ENCODE results near the gene SLC38A11.

SLC38A11 gene

DNA sequence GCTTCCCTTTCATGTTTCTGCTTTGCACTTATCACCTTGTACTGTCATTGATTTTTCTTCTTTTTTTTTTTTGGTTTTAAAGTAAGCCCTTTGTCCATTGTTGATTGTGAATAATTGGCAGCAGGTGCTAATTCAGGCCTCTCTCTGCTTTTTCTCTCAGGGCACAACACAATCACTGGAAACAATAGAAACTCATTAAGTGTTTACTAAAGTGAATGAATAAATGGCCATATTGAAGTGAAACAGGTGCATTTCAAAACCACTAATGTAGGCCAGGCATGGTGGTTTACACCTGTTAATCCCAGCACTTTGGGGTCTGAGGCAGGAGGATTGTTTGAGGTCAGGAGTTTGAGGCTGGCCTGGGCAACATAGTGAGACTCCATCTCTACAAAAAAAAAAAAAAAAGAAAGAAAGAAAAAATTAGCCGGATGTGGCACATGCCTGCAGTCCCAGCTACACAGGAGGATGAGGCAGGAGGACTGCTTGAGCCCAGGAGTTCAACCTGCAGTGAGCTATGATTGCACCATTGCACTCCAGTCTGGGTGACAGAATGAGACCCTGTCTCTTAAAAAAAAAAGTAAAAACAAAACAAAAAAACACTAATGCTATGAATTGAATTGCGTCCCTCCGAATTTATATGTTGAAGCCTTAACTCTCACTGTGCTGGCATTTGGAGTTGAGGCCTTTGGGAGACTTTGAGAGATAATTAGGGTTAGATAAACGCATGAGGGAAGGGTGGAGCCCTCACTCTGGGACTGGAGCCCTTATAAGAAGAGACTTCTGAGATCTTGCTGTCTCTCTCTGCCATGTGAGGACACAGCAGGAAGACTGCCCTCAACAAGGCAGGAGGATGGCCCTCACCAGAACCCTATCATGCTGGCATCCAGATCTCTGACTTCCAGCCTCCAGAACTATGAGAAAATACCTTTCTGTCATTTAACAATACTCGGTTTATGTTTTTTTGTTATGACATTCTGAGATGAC is 19.9 kb downstream of the SLC38A11 start:
- Histone ChIP-seq H3K36me3 (ENCODE audit: control insufficient read depth, insufficient read depth, low read length) (no peaks in the 10 kb centered on the region), H3K9me3 (ENCODE audit: control insufficient read depth, insufficient read depth, low read length) (no peaks in the 10 kb centered on the region), H3K4me3 (ENCODE audit: low read depth, low read length) (no peak overlapping the region), H3K4me1 (ENCODE audit: control insufficient read depth, insufficient read depth, low read length) (peaks cover 4% of the 10 kb centered on the region; the same call in 1 of the 2 replicates), H3K27ac (ENCODE audit: low read depth, low read length) (no peak overlapping the region), H3K27me3 (ENCODE audit: control insufficient read depth, insufficient read depth, low read length) (no peaks in the 10 kb centered on the region), H3K9ac (ENCODE audit: low read depth, low read length) (no peak overlapping the region)

DNA sequence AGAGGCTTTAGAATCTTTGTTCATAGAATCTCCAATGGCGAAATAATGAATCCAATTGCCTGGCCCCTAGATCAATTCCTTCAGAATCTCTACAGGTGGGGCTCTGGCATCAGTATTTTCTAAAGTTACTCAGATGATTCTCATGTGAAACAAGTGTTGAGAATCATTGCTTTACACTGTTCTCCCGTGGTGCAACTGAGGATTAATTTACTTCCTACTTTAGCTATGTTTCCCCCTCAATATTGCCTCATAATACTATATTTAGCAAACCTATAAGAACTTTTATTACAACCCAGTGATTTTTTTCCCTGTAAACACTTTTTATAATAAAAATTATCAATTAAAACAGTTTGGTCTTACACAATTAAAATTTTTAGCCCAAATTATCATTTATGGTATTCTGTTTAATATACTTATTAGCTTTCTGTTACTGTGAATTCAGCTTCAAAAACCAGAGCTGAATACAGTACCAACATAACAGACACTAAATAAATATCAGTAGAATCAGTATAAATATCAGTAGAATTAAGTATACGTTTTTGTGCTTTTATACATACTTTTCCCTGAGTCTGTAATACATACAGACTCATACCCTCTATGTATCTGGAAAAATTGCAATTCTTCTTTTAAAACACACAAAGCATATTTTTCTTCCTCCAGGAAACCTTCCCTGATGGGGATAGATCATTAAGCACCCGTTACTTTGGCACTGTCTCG is 20.8 kb downstream of the SLC38A11 start:
- H3K9me3 ChIP-seq (ENCODE audit: control insufficient read depth, insufficient read depth, low read length), result no peaks in the 10 kb centered on the region
- peaks cover 4% of the 10 kb centered on the region; the same call in 1 of the 2 replicates for H3K4me1 ChIP-seq (ENCODE audit: control insufficient read depth, insufficient read depth, low read length)
- no peak overlapping the region for H3K9ac ChIP-seq (ENCODE audit: low read depth, low read length)
- no peak overlapping the region for H3K4me3 ChIP-seq (ENCODE audit: low read depth, low read length)
- H3K27me3 ChIP-seq (ENCODE audit: control insufficient read depth, insufficient read depth, low read length), result no peaks in the 10 kb centered on the region
- no peaks in the 10 kb centered on the region for H3K36me3 ChIP-seq (ENCODE audit: control insufficient read depth, insufficient read depth, low read length)
- H3K27ac ChIP-seq (ENCODE audit: low read depth, low read length), result no peak overlapping the region

DNA sequence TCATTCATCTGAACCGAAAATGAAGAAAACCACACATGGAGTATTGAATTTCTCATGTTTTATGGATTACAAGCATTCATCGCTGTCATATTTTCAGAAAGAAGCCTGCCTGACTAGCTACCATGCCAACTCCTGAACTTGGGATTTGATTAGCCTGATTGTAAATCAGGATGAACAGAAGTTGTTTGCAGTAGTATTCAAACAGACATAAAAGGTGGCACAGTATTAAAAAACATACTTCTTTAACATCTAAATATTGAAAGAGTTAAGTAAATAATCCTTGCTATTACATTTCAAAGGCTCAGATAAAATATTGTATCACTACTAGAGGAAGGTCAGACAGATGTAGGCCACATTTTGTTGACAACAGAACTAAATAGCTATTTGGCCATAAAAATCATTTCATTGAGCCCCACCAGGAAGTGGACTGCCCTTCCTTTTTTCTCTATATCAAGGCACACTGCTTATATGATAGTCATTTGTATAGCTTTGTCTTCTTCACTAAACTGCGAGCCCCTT is 21.6 kb downstream of the SLC38A11 start:
- Histone ChIP-seq H3K9ac (ENCODE audit: low read depth, low read length) (no peak overlapping the region), H3K27ac (ENCODE audit: low read depth, low read length) (no peak overlapping the region), H3K9me3 (ENCODE audit: control insufficient read depth, insufficient read depth, low read length) (no peaks in the 10 kb centered on the region), H3K4me3 (ENCODE audit: low read depth, low read length) (no peak overlapping the region), H3K27me3 (ENCODE audit: control insufficient read depth, insufficient read depth, low read length) (no peaks in the 10 kb centered on the region), H3K36me3 (ENCODE audit: control insufficient read depth, insufficient read depth, low read length) (no peaks in the 10 kb centered on the region), H3K4me1 (ENCODE audit: control insufficient read depth, insufficient read depth, low read length) (peaks cover 4% of the 10 kb centered on the region; the same call in 1 of the 2 replicates)

DNA sequence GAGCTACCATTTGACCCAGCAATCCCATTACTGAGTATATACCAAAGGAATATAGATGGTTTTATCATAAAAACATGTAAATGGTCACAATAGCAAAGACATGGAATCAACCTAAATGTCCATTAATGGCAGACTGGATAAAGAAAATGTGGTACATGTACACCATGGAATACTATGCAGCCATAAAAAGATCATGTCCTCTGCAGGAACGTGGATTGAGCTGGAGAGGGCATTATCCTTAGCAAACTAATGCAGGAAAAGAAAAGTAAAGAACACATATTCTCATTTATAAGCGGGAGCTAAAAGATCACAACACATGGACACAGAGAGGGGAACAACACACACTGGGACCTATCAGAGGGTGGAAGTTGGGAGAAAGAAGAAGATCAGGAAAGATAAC is 22.9 kb downstream of the SLC38A11 start:
- no peaks in the 10 kb centered on the region for H3K27me3 ChIP-seq (ENCODE audit: control insufficient read depth, insufficient read depth, low read length)
- H3K4me1 ChIP-seq (ENCODE audit: control insufficient read depth, insufficient read depth, low read length), result peaks cover 10% of the 10 kb centered on the region; the same call in 1 of the 2 replicates
- H3K36me3 ChIP-seq (ENCODE audit: control insufficient read depth, insufficient read depth, low read length), result no peaks in the 10 kb centered on the region
- no peak overlapping the region for H3K27ac ChIP-seq (ENCODE audit: low read depth, low read length)
- no peaks in the 10 kb centered on the region for H3K9me3 ChIP-seq (ENCODE audit: control insufficient read depth, insufficient read depth, low read length)
- H3K4me3 ChIP-seq (ENCODE audit: low read depth, low read length), result no peak overlapping the region
- no peak overlapping the region for H3K9ac ChIP-seq (ENCODE audit: low read depth, low read length)

DNA sequence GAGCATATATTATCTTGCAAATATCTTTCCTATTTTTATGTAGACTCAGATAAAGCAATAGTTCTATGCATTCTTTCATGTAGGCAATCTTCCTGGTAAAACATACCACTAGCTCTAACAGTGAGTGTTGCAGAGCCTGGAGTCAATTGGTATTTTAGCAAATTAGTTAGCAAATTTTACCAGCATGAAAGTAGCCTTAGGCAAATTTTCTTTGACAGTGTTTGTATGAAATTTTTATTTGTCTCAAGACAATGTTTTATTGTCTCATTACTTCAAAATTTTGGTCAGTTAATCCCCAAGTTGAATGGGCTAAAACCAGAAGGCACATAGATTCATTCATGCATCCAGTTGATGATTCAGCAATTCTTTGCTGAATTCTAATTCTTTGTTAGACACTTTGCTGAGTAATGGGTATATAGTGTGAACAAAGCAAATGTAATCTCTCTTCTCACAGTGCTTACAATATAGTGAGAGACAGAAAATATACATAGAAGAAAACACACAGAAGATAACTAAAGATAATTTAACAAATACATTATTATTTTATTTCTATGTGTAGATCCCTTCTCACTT is 27.1 kb downstream of the SLC38A11 start:
- no peak overlapping the region for H3K9ac ChIP-seq (ENCODE audit: low read depth, low read length)
- no peak overlapping the region for H3K27ac ChIP-seq (ENCODE audit: low read depth, low read length)
- no peaks in the 10 kb centered on the region for H3K27me3 ChIP-seq (ENCODE audit: control insufficient read depth, insufficient read depth, low read length)
- no peaks in the 10 kb centered on the region for H3K36me3 ChIP-seq (ENCODE audit: control insufficient read depth, insufficient read depth, low read length)
- H3K9me3 ChIP-seq (ENCODE audit: control insufficient read depth, insufficient read depth, low read length), result no peaks in the 10 kb centered on the region
- H3K4me1 ChIP-seq (ENCODE audit: control insufficient read depth, insufficient read depth, low read length), result peaks cover 5% of the 10 kb centered on the region; the same call in 1 of the 2 replicates
- no peak overlapping the region for H3K4me3 ChIP-seq (ENCODE audit: low read depth, low read length)

DNA sequence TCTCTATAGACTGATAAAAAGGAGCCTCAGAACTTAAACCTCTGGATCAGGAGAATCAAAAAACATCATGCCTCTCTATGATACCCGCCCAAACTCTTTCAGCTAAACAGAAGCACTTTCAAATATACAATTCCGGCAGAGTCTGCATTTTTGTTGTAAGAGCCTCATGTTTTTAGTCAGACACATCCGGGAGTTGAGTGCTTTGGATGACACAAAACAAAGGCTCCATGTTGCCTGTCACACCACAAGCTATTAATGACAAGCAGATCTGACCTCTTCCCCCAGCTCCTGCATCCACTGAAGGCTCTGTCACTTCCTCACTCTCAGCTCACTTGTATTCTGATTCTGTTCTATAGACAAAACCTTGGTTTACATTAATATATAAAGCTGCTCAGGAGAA is 33.2 kb downstream of the SLC38A11 start:
- no peak overlapping the region for H3K4me3 ChIP-seq (ENCODE audit: low read depth, low read length)
- no peaks in the 10 kb centered on the region for H3K36me3 ChIP-seq (ENCODE audit: control insufficient read depth, insufficient read depth, low read length)
- H3K9ac ChIP-seq (ENCODE audit: low read depth, low read length), result no peak overlapping the region
- H3K9me3 ChIP-seq (ENCODE audit: control insufficient read depth, insufficient read depth, low read length), result no peaks in the 10 kb centered on the region
- H3K27ac ChIP-seq (ENCODE audit: low read depth, low read length), result no peak overlapping the region
- 0 out of 2 replicates have a peak, but pooled peaks cover under 1% of the 10 kb centered on the region for H3K4me1 ChIP-seq (ENCODE audit: control insufficient read depth, insufficient read depth, low read length)
- no peaks in the 10 kb centered on the region for H3K27me3 ChIP-seq (ENCODE audit: control insufficient read depth, insufficient read depth, low read length)

DNA sequence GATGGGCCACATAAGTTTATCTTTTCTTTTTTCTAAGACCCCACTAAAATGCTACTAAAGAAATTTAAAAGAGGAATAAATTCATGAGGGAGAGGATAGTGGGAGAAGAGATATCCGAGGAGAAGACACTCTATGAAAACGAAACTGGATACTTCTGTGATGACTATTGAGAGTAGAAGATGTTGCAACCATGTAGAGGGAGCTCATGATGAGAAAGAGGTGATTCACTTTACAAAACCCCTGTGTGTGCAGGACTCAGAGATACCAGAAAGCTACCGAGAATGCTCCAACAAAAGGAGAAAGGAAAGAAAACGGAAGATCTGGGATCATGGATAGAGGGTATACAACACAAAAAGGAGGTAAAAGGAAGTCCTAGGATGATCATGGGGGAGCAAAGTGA is 34.9 kb downstream of the SLC38A11 start:
- H3K36me3 ChIP-seq (ENCODE audit: control insufficient read depth, insufficient read depth, low read length), result no peaks in the 10 kb centered on the region
- no peaks in the 10 kb centered on the region for H3K9me3 ChIP-seq (ENCODE audit: control insufficient read depth, insufficient read depth, low read length)
- H3K27me3 ChIP-seq (ENCODE audit: control insufficient read depth, insufficient read depth, low read length), result no peaks in the 10 kb centered on the region
- H3K9ac ChIP-seq (ENCODE audit: low read depth, low read length), result no peak overlapping the region
- no peak overlapping the region for H3K4me3 ChIP-seq (ENCODE audit: low read depth, low read length)
- H3K27ac ChIP-seq (ENCODE audit: low read depth, low read length), result no peak overlapping the region
- 0 out of 2 replicates have a peak, but pooled peaks cover 3% of the 10 kb centered on the region for H3K4me1 ChIP-seq (ENCODE audit: control insufficient read depth, insufficient read depth, low read length)

DNA sequence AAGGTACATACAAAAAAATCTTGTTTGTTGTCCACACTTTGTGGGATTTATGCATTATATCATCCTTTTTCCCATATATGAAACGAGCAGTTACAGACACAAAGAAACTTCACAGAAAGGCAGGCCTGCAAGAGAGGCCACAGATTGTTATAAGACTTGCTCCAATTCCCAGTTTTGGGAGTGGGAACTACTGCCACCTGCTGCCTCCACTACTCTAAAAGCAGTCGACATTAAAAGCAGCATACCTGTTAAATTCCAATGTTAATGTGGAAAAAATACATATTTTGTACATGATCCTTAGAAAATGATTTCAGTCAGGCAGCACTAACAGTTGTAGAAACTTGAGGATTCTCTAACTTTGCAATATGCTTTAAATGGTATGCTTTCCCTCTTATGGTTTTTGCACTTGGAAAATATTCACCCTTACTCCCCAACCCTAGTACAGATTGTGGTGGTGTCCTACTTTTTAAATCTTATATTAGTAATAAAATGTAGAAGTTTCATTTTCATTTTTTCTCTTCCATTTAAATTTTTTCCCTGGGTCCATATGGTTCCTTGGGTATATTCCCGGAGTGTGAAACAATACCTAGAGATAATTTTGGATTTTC is 37.9 kb downstream of the SLC38A11 start:
- H3K4me3 ChIP-seq (ENCODE audit: low read depth, low read length), result no peak overlapping the region
- no peak overlapping the region for H3K27ac ChIP-seq (ENCODE audit: low read depth, low read length)
- no peaks in the 10 kb centered on the region for H3K36me3 ChIP-seq (ENCODE audit: control insufficient read depth, insufficient read depth, low read length)
- H3K9me3 ChIP-seq (ENCODE audit: control insufficient read depth, insufficient read depth, low read length), result no peaks in the 10 kb centered on the region
- no peak overlapping the region for H3K9ac ChIP-seq (ENCODE audit: low read depth, low read length)
- H3K4me1 ChIP-seq (ENCODE audit: control insufficient read depth, insufficient read depth, low read length), result peaks cover 28% of the 10 kb centered on the region
- H3K27me3 ChIP-seq (ENCODE audit: control insufficient read depth, insufficient read depth, low read length), result no peaks in the 10 kb centered on the region

DNA sequence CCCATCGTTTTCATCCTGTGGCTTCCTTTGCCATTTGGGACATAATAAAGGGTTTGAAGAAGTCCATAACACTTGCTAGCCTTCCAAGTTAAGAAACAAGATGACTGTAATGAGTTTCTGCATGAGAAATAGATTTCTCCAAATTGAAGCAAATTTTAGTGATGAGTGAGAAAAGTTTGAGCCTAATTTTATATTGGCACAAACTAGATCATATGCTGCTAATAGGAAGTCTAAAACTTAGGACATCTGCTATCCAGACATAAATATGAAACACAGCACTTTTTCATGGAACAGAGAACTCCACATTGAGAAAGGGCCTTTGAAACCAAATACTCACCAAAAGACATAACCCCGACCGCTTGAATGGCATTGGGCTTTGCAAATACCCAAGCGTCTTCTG is 39.8 kb downstream of the SLC38A11 start:
- peaks cover 35% of the 10 kb centered on the region for H3K4me1 ChIP-seq (ENCODE audit: control insufficient read depth, insufficient read depth, low read length)
- H3K4me3 ChIP-seq (ENCODE audit: low read depth, low read length), result no peak overlapping the region

DNA sequence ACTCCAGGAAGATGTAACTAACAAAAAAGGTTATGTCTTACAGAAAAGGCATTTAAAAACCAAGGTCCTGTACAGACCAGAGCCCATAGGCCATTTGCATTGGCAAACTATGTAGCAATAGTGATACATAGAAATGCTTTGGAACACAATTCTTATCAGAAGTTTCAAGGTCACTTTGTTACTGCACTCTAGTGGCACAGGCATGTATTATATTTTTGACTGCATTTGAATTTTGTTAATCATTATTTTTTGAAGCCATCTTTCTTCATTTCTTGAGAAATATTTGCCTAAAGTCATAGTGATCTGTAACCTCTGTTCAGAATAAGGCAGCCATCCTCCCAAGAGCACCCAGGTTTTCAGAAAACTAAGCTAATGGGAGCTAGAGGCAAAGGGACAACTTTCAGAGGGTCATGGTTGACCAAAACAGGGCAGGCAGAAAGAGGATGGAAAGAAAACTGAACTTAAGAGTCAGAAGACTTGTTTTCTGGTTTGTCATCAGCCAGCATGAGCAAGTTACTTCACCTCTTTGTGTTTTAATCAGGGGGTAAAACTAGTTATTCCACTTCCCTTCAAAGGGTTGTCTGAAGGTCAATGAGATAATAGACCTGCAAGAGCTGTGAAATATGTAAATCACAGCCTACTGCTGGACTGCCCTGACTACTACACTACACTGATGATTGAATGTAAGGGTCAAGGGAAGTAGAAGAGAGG is 41.5 kb downstream of the SLC38A11 start:
- H3K9ac ChIP-seq (ENCODE audit: low read depth, low read length), result no peak overlapping the region; the same call in 1 of the 2 replicates

More for the DNA sequence above, 39.8 kb downstream of the SLC38A11 start:
- no peaks in the 10 kb centered on the region for H3K36me3 ChIP-seq (ENCODE audit: control insufficient read depth, insufficient read depth, low read length)
- no peak overlapping the region for H3K27ac ChIP-seq (ENCODE audit: low read depth, low read length)
- no peak overlapping the region for H3K9ac ChIP-seq (ENCODE audit: low read depth, low read length)
- no peaks in the 10 kb centered on the region for H3K9me3 ChIP-seq (ENCODE audit: control insufficient read depth, insufficient read depth, low read length)
- no peaks in the 10 kb centered on the region for H3K27me3 ChIP-seq (ENCODE audit: control insufficient read depth, insufficient read depth, low read length)

More for the DNA sequence above, 41.5 kb downstream of the SLC38A11 start:
- Histone ChIP-seq H3K4me3 (ENCODE audit: low read depth, low read length) (peak overlapping the region; percentile 14), H3K27ac (ENCODE audit: low read depth, low read length) (peak overlapping the region; percentile 71), H3K9me3 (ENCODE audit: control insufficient read depth, insufficient read depth, low read length) (no peaks in the 10 kb centered on the region), H3K4me1 (ENCODE audit: control insufficient read depth, insufficient read depth, low read length) (peaks cover 42% of the 10 kb centered on the region), H3K36me3 (ENCODE audit: control insufficient read depth, insufficient read depth, low read length) (no peaks in the 10 kb centered on the region), H3K27me3 (ENCODE audit: control insufficient read depth, insufficient read depth, low read length) (no peaks in the 10 kb centered on the region)
